Head of caudate nucleus (tissue), 42 donors: ENCODE results near the gene ATP10B.
A peak's percentile ranks its signal among the peaks of the same experiment; 100 is the strongest.
"Not testable (repeated sequence)": the region's sequence is repeated elsewhere in the genome, so short reads cannot be mapped to it uniquely, and the experiment has no call there.

Experiments used
- DNase-seq, 42 donors: peaks; one replicate each; pipeline versions ENCODE4 v3.0.0 to v3.0.0-alpha.2; 2020 to 2021; ENCODE audit warnings: mixed read lengths in 7 of 42
- intact Hi-C: fragments of 100-400 bp; cut with DNase I; formaldehyde crosslinking; loops from one replicate; pipeline ENCODE4 v1.15.0; 2022

The ATP10B gene

GRCh38 chr5:160773646-160774410 is 78.2 kb downstream of the ATP10B start:
- intact Hi-C loops, result no loop called here
- DNase-seq, result no peak

GRCh38 chr5:160772854-160773253 is 79.2 kb downstream of the ATP10B start:
- intact Hi-C loops, result no loop called here
- no peak for DNase-seq

- intact Hi-C loops, result no loop called here
These were observed 81.3 kb downstream of the ATP10B start for GRCh38 chr5:160770718-160771117.

GRCh38 chr5:160769301-160769700 is 82.7 kb downstream of the ATP10B start:
- DNase-seq, result no peak
- intact Hi-C loops, result no loop called here

More at GRCh38 chr5:160770718-160771117, 81.3 kb downstream of the ATP10B start:
- DNase-seq, result no peak

GRCh38 chr5:160767062-160767461 is 84.9 kb downstream of the ATP10B start:
- DNase-seq, result no peak
- intact Hi-C loops, result no loop called here

- DNase-seq, result no peak
- intact Hi-C loops, result no loop called here
These were observed 92.0 kb downstream of the ATP10B start for GRCh38 chr5:160760008-160760407.

GRCh38 chr5:160757194-160757593 is 94.8 kb downstream of the ATP10B start:
- intact Hi-C loops, result no loop called here
- no peak for DNase-seq

GRCh38 chr5:160750938-160751657 is 100.9 kb downstream of the ATP10B start:
- DNase-seq, result no peak
- intact Hi-C loops, result no loop called here

- intact Hi-C loops, result no loop called here
- DNase-seq, result no peak
These were observed 102.3 kb downstream of the ATP10B start for GRCh38 chr5:160749682-160750081.

- intact Hi-C loops, result no loop called here
These were observed 103.0 kb downstream of the ATP10B start for GRCh38 chr5:160749026-160749425.

GRCh38 chr5:160747987-160748386 is 104.0 kb downstream of the ATP10B start:
- peak in 4 of 42 donors; percentile 16 to 52 (median 24) for DNase-seq
- intact Hi-C loops, result no loop called here

More at GRCh38 chr5:160749026-160749425, 103.0 kb downstream of the ATP10B start:
- DNase-seq, result peak in 11 of 42 donors; percentile 17 to 81 (median 32)

- DNase-seq, result no peak
- intact Hi-C loops, result no loop called here
These were observed 104.5 kb downstream of the ATP10B start for GRCh38 chr5:160747559-160747958.

- no peak for DNase-seq
- intact Hi-C loops, result no loop called here
These were observed 107.5 kb downstream of the ATP10B start for GRCh38 chr5:160744268-160745101.

GRCh38 chr5:160743027-160743426 is 109.0 kb downstream of the ATP10B start:
- intact Hi-C loops, result no loop called here
- DNase-seq, result no peak

GRCh38 chr5:160742446-160742845 is 109.6 kb downstream of the ATP10B start:
- DNase-seq, result no peak
- intact Hi-C loops, result no loop called here

- intact Hi-C loops, result no loop called here
These were observed 124.6 kb downstream of the ATP10B start for GRCh38 chr5:160727296-160727997.

GRCh38 chr5:160726721-160727120 is 125.3 kb downstream of the ATP10B start:
- no peak for DNase-seq
- intact Hi-C loops, result no loop called here

More at GRCh38 chr5:160727296-160727997, 124.6 kb downstream of the ATP10B start:
- no peak for DNase-seq

- intact Hi-C loops, result no loop called here
- DNase-seq, result no peak
These were observed 131.2 kb downstream of the ATP10B start for GRCh38 chr5:160720822-160721221.

GRCh38 chr5:160715508-160715907 is 136.5 kb downstream of the ATP10B start:
- intact Hi-C loops, DNase-seq: not testable (repeated sequence)
